Mesenchymal stem cell (in vitro differentiated cells and primary cell): ENCODE data around the gene IL7R.
"Not testable (repeated sequence)": the region's sequence is repeated elsewhere in the genome, so short reads cannot be mapped to it uniquely, and the experiment has no call there.

ENCODE experiments used
- DNase-seq: peaks from one replicate; pipeline ENCODE4 v3.0.0-alpha.2; 2013
- H2AFZ ChIP-seq: one replicate; pipeline ENCODE4 v1.6.1; 2013; ENCODE audit warnings: low read depth, mild to moderate bottlenecking, control low read depth, inconsistent platforms, low read length, moderate library complexity
- H2AK5ac ChIP-seq: 2 replicates; pipeline ENCODE4 v1.6.1; 2013; ENCODE audit warnings: low read length, moderate library complexity, mild to moderate bottlenecking, inconsistent platforms; ENCODE audit not compliant: severe bottlenecking
- H2BK120ac ChIP-seq: one replicate; pipeline ENCODE4 v1.6.1; 2013; ENCODE audit warnings: low read depth, mild to moderate bottlenecking, inconsistent platforms, low read length, moderate library complexity
- H2BK12ac ChIP-seq, 2 experiments: one replicate each; pipeline ENCODE4 v1.6.1; 2013; ENCODE audit warnings: inconsistent platforms in 2 of 2, low read length in 2 of 2, mild to moderate bottlenecking in 2 of 2, moderate library complexity in 2 of 2, control low read depth in 1 of 2
- H2BK15ac ChIP-seq: one replicate; pipeline ENCODE4 v1.6.1; 2013; ENCODE audit warnings: mild to moderate bottlenecking, low read depth, inconsistent platforms; ENCODE audit not compliant: poor library complexity, severe bottlenecking
- H2BK5ac ChIP-seq: 2 replicates; pipeline ENCODE4 v1.6.1; 2013; ENCODE audit warnings: low read depth, mild to moderate bottlenecking, low read length, control low read depth, inconsistent platforms; ENCODE audit not compliant: poor library complexity, severe bottlenecking
- H3K14ac ChIP-seq, 2 experiments: one replicate each; pipeline ENCODE4 v1.6.1; 2013; ENCODE audit warnings: inconsistent platforms in 2 of 2, low read length in 2 of 2, control low read depth in 1 of 2, mild to moderate bottlenecking in 1 of 2, moderate library complexity in 1 of 2
- H3K18ac ChIP-seq, 2 experiments: one replicate each; pipeline ENCODE4 v1.6.1; 2013; ENCODE audit warnings: inconsistent platforms in 2 of 2, low read length in 2 of 2, control low read depth in 1 of 2, low read depth in 1 of 2, mild to moderate bottlenecking in 1 of 2
- H3K23ac ChIP-seq, 2 experiments: one replicate each; pipeline ENCODE4 v1.6.1; 2013; ENCODE audit warnings: inconsistent platforms in 2 of 2, low read length in 2 of 2, mild to moderate bottlenecking in 2 of 2, moderate library complexity in 2 of 2, control low read depth in 1 of 2
- H3K27ac ChIP-seq: 2 replicates; pipeline ENCODE4 v1.5.1; 2013; ENCODE audit warnings: mild to moderate bottlenecking, moderate library complexity, low read length, control low read depth, inconsistent platforms; ENCODE audit not compliant: poor library complexity, severe bottlenecking
- H3K27me3 ChIP-seq, 2 experiments: 2 replicates each; pipeline versions ENCODE4 v1.6.1 to v1.7.0; 2013; ENCODE audit warnings: low read length in 2 of 2, mild to moderate bottlenecking in 2 of 2, moderate library complexity in 2 of 2, control low read depth in 1 of 2, inconsistent platforms in 1 of 2; ENCODE audit not compliant: control insufficient read depth in 1 of 2, insufficient read depth in 1 of 2
- H3K36me3 ChIP-seq, 2 experiments: 2 replicates each; pipeline versions ENCODE4 v1.6.1 to v1.7.0; 2013; ENCODE audit warnings: low read length in 2 of 2, control low read depth in 1 of 2, inconsistent platforms in 1 of 2, low read depth in 1 of 2, mild to moderate bottlenecking in 1 of 2; ENCODE audit not compliant: insufficient read depth in 2 of 2, control insufficient read depth in 1 of 2
- H3K4ac ChIP-seq, 2 experiments: one replicate each; pipeline ENCODE4 v1.6.1; 2013; ENCODE audit warnings: inconsistent platforms in 2 of 2, low read length in 2 of 2, mild to moderate bottlenecking in 2 of 2, moderate library complexity in 2 of 2, control low read depth in 1 of 2, low read depth in 1 of 2
- H3K4me1 ChIP-seq: 2 replicates; pipeline ENCODE4 v1.6.1; 2013; ENCODE audit warnings: low read depth, low read length, control low read depth; ENCODE audit not compliant: control insufficient read depth, insufficient read depth
- H3K4me2 ChIP-seq: 2 replicates; pipeline ENCODE4 v1.6.1; 2013; ENCODE audit warnings: low read length, mild to moderate bottlenecking, inconsistent platforms; ENCODE audit not compliant: poor library complexity, severe bottlenecking
- H3K4me3 ChIP-seq, 2 experiments: 2 replicates each; pipeline versions ENCODE4 v1.5.1 to v1.7.0; 2013; ENCODE audit warnings: low read length in 2 of 2, mild to moderate bottlenecking in 2 of 2, control low read depth in 1 of 2, low read depth in 1 of 2; ENCODE audit not compliant: insufficient read depth in 1 of 2
- H3K79me1 ChIP-seq: replicated peaks from 2 replicates; pipeline ENCODE4 v1.6.1; 2013; ENCODE audit warnings: mild to moderate bottlenecking, control low read depth, low read length, inconsistent platforms; ENCODE audit not compliant: poor library complexity, severe bottlenecking
- H3K9ac ChIP-seq: 2 replicates; pipeline ENCODE4 v1.7.0; 2013; ENCODE audit warnings: mild to moderate bottlenecking, low read length, moderate library complexity
- H3K9me3 ChIP-seq: 2 replicates; pipeline ENCODE4 v1.7.0; 2013; ENCODE audit warnings: mild to moderate bottlenecking, low read length; ENCODE audit not compliant: control insufficient read depth
- H4K8ac ChIP-seq: one replicate; pipeline ENCODE4 v1.6.1; 2013; ENCODE audit warnings: inconsistent platforms, mild to moderate bottlenecking, low read length, moderate library complexity
- H4K91ac ChIP-seq: one replicate; pipeline ENCODE4 v1.6.1; 2013; ENCODE audit warnings: mild to moderate bottlenecking, low read length, inconsistent platforms
- WGBS: methylation state at CpG from one replicate; pipeline ENCODE4 v1.1.7; 2013; ENCODE audit warnings: mixed read lengths; 5-methylcytosine and 5-hydroxymethylcytosine counted together

IL7R gene

DNA sequence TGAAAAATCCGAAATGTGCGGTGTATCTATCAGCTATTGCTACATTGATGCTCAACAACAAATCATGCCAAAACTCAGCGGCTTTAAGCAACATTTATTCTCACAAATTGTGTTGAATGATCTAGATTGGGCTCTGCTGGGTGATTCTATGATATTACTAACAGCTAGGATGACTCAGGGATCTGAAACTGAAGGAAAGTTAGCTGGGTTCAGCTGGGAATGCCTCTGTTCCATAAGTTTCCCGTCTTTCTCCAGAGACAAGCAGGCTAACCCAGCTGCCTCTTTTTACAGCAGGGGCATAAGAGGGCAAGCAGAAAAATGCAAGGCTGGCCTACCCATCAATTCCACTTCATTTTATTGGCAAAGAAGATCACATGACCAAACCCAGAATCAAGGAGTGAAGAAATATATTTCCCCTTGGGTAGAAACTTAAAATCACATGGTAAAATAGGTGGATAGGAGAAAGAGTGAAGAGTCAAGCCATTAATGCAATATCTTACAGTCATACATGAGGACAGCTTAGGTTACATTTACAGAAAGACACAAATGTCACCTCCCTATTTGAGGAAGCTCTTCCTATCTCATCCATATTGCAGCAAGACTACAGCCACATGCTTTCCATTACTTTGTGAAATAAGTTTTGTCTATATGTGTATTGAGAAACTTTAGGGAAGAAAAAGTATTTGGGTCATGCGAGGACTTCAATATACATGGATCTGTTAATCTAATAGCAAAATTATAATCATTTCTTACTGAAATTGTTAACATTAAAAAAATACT lies 30.8 kb downstream of the IL7R start:
- H4K8ac ChIP-seq: no peak overlapping the region
- no peak overlapping the region for H3K4me3 ChIP-seq
- H3K18ac ChIP-seq: no peak overlapping the region
- DNase-seq: peak; percentile 42
- H3K79me1 ChIP-seq: no peaks in the 10 kb centered on the region
- H3K27me3 ChIP-seq: no peaks in the 10 kb centered on the region
- WGBS: 56% methylated on average over 4 of the region's 5 CpGs
- H3K9me3 ChIP-seq: peaks cover 5% of the 10 kb centered on the region
- H2BK12ac ChIP-seq: no peak overlapping the region
- no peak overlapping the region for H2BK5ac ChIP-seq
- no peak overlapping the region for H3K23ac ChIP-seq
- no peaks in the 10 kb centered on the region for H3K36me3 ChIP-seq
- no peak overlapping the region for H2BK120ac ChIP-seq
- H2BK15ac ChIP-seq: no peak overlapping the region
- H2AFZ ChIP-seq: no peak overlapping the region
- H3K27ac ChIP-seq: no peak overlapping the region
- no peak overlapping the region for H3K14ac ChIP-seq
- no peak overlapping the region for H2AK5ac ChIP-seq
- no peak overlapping the region for H4K91ac ChIP-seq
- no peak overlapping the region for H3K4me2 ChIP-seq
- H3K9ac ChIP-seq: no peak overlapping the region
- peaks cover 1% of the 10 kb centered on the region for H3K4me1 ChIP-seq
- H3K4ac ChIP-seq: no peak overlapping the region

GRCh38 chr5:35890021-35891020 lies 33.6 kb downstream of the IL7R start:
- Histone ChIP-seq H3K27me3 (no peaks in the 10 kb centered on the region), H3K9me3 (peaks cover 5% of the 10 kb centered on the region), H4K91ac (no peak overlapping the region), H3K18ac (no peak overlapping the region), H3K4ac (no peak overlapping the region), H3K23ac (no peak overlapping the region), H2BK12ac (no peak overlapping the region), H3K4me3 (no peak overlapping the region), H3K14ac (no peak overlapping the region), H2BK120ac (no peak overlapping the region), H3K36me3 (no peaks in the 10 kb centered on the region), H3K79me1 (no peaks in the 10 kb centered on the region), H3K4me1 (no peaks in the 10 kb centered on the region), H2BK15ac (no peak overlapping the region), H2BK5ac (no peak overlapping the region), H3K4me2 (no peak overlapping the region), H2AFZ (no peak overlapping the region), H3K27ac (no peak overlapping the region), H3K9ac (no peak overlapping the region), H2AK5ac (no peak overlapping the region), H4K8ac (no peak overlapping the region)
- no peak for DNase-seq
- WGBS: 84% methylated on average over 5 of the region's 5 CpGs

GRCh38 chr5:35892799-35893198 lies 36.1 kb downstream of the IL7R start:
- not testable (repeated sequence) for H3K9ac ChIP-seq, H4K91ac ChIP-seq, H2AFZ ChIP-seq, H2BK5ac ChIP-seq, H3K27ac ChIP-seq, H3K4me1 ChIP-seq, H3K79me1 ChIP-seq, H2AK5ac ChIP-seq, H4K8ac ChIP-seq, H3K14ac ChIP-seq, DNase-seq, H3K27me3 ChIP-seq, H2BK15ac ChIP-seq, H3K23ac ChIP-seq, H3K4me2 ChIP-seq, H3K18ac ChIP-seq, H3K4me3 ChIP-seq, H2BK120ac ChIP-seq, H3K9me3 ChIP-seq, H3K36me3 ChIP-seq, H3K4ac ChIP-seq, H2BK12ac ChIP-seq
- WGBS: 95% methylated on average over 16 of the region's 23 CpGs

DNA sequence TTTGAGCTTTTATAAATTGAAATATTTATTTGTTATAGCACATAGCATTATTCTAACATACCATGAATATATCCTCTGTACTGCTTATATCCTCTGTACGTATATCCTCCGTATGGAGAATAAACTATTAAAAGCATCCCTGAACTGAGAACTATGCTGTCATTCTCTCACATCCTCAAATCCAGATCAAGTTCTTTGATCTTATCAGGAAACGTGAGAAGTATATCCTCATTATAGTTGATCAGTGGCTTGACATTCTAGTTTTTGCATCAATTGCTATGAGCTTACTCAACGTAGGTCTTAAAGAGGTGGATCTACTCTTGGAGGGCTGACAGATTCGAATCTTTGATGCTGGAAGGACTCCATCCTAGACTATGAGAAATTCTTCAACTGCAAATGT lies 37.4 kb downstream of the IL7R start:
- H2BK120ac ChIP-seq: no peak overlapping the region
- no peak overlapping the region for H3K18ac ChIP-seq
- H4K8ac ChIP-seq: no peak overlapping the region
- H3K23ac ChIP-seq: no peak overlapping the region
- H2BK5ac ChIP-seq: no peak overlapping the region
- no peak overlapping the region for H3K27ac ChIP-seq
- no peaks in the 10 kb centered on the region for H3K4me1 ChIP-seq
- H3K4ac ChIP-seq: no peak overlapping the region
- no peaks in the 10 kb centered on the region for H3K27me3 ChIP-seq
- H3K9me3 ChIP-seq: no peaks in the 10 kb centered on the region
- no peak overlapping the region for H2AFZ ChIP-seq
- no peak overlapping the region for H3K14ac ChIP-seq
- no peak overlapping the region for H2BK12ac ChIP-seq
- H3K4me2 ChIP-seq: no peak overlapping the region
- no peaks in the 10 kb centered on the region for H3K79me1 ChIP-seq
- H2AK5ac ChIP-seq: no peak overlapping the region
- H4K91ac ChIP-seq: no peak overlapping the region
- no peak overlapping the region for H2BK15ac ChIP-seq
- no peak overlapping the region for H3K9ac ChIP-seq
- H3K36me3 ChIP-seq: no peaks in the 10 kb centered on the region
- H3K4me3 ChIP-seq: no peak overlapping the region
- WGBS: 94% methylated on average over 5 of the region's 5 CpGs
- DNase-seq: no peak
